ENCODE data around the gene MRAP.
"Not testable (repeated sequence)": the region's sequence is repeated elsewhere in the genome, so short reads cannot be mapped to it uniquely, and the experiment has no call there.

MRAP gene

DNA sequence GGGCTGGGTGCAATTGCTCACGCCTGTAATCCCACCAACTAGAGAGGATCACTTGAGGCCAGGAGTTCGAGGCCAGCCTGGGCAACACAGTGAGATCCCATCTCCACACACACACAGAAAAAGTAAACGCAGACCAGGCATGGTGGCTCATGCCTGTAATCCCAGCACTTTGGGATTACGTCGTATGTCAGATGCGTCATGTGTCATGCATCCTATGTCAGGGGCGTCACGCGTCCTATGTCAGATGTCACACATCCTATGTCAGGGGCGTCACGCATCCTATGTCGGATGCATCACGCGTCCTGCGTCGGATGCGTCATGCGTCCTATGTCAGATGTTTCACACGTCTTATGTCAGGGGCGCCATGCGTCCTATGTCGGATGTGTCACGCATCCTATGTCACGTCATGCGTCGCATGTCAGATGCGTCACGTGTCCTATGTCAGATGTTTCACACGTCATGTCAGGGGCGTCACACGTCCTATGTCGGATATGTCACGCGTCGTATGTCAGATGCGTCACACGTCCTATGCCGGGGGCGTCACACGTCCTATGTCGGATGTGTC lies 1.5 kb downstream of the MRAP start:
- no peak for DNase-seq

DNA sequence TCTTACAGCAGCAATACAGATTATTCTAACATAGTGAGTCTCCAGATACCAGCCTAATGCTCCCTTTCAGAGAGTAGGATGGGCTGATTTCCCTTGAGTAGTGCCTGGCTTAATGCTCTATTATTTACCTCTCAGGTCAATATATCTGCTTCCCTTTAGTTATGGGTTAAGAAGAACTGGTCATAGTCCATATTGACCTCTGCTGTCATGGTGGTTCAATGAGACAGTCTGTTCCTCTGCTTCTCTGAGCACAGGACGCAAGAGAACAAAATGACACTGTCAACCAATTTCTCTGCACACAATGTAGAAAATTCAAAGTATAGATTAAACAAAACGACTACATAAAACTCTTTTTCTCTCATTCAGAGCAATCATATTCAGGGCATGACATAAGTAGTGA lies 2.9 kb downstream of the MRAP start:
- DNase-seq = no peak

- no peak for DNase-seq
These were observed 3.9 kb downstream of the MRAP start for GRCh38 chr21:32302560-32302959.

DNA sequence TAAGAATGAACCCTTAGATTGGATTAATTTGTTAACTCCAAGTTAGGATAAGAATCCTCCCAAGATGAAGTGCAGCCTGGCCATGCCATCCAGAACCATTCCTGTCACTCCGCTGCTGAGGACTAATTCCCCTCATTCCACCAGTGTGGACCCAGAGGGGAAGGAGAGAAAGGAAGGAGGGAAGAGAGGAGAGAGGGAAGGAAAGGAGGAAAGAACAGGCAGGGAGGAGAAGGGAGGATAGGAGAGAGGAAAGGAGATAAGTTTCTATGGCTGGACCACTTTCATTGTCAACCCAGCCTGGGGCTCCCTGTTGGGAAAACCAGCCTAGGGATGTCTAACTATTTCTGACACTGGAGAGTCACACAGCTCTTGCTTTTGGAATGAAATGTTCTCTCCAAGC lies 4.7 kb downstream of the MRAP start:
- no peak for DNase-seq

GRCh38 chr21:32304998-32305397 lies 6.3 kb downstream of the MRAP start:
- DNase-seq = no peak

GRCh38 chr21:32306021-32306780 lies 7.5 kb downstream of the MRAP start:
- no peak for DNase-seq

- DNase-seq = no peak
These were observed 9.1 kb downstream of the MRAP start for GRCh38 chr21:32307706-32308105.

DNA sequence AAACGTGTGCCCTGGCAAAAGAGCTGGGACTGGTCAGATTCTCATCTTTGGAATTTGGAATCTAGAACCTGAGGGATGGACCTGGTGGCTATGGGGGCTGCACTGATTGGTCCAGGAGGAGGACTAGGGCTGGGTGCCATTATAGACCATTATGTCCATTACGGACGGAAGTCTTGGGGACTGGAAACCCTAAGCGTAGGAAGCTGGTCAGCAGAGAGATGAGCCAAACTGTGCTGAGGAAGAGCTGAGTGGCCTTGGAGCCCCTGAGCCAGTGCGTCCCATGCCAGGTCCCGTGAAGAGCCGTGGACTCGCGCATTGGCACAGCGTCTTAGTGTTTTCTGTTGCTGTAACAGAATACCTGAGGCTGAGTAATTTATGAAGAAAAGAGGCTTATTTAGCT lies 10.0 kb downstream of the MRAP start:
- DNase-seq = no peak

GRCh38 chr21:32309906-32310460 lies 11.3 kb downstream of the MRAP start:
- DNase-seq = no peak

DNA sequence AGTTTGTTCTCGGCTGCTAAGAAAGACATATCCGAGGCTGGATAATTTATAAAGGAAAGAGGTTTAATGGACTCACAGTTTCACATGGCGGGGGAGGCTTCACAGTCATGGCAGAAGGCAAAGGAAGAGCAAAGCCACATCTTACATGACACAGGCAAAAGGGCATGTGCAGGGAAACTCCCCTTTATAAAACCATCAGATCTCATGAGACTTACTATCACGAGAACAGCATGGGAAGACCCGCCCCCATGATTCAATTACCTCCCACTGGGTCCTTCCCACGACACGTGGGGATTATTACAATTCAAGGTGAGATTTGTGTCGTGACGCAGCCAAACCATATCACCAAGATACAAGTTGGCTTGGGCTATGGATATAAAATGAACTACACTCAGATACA lies 12.3 kb downstream of the MRAP start:
- not testable (repeated sequence) for DNase-seq

GRCh38 chr21:32311621-32312020 lies 13.0 kb downstream of the MRAP start:
- no peak for DNase-seq

- no peak for DNase-seq
These were observed 13.7 kb downstream of the MRAP start for GRCh38 chr21:32312326-32312725.

DNA sequence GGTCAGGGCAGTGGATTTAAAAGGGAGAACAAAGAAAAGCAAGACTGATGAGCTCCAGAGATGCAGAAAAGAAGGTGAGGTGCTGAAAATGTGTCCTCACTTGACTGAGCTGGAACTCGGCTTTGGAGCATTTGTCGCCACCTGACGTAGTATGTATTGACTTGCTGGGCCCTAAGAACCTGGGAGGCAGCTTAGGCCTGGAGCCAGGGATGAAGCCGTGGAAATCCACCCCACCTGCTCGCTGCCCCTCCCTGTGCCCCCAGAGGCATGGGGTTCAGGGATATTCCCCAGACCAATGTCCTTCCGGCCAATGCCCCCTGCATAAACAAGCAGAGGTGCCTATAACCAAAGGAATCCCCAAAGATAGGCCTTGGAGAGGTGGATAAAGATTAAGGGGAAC lies 14.3 kb downstream of the MRAP start:
- no peak for DNase-seq

- no peak for DNase-seq
These were observed 16.2 kb downstream of the MRAP start for GRCh38 chr21:32314806-32315205.

GRCh38 chr21:32315511-32316281 lies 17.0 kb downstream of the MRAP start:
- no peak for DNase-seq

GRCh38 chr21:32316361-32317215 lies 17.9 kb downstream of the MRAP start:
- DNase-seq = no peak

DNA sequence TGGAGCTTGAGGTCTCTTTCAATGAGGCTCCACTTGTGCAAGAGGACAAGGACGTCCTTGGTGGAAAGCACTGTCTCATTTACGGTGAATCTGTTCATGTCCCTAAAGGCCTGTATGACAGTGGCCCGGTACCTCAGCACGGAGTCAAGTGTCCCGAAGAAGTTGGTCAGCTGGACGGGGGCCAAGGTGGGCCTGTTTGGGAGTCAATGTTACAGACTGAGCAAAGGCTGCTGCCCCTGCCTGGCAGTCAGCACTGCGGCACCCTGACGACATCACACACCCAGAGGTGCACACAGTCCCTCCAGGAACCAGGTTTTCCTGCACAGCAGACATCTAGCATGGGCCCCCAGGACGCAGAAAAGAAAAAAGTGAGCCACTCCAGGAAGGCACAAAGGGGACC lies 19.1 kb downstream of the MRAP start:
- no peak for DNase-seq

- DNase-seq = no peak
These were observed 20.4 kb downstream of the MRAP start for GRCh38 chr21:32319012-32319411.

DNA sequence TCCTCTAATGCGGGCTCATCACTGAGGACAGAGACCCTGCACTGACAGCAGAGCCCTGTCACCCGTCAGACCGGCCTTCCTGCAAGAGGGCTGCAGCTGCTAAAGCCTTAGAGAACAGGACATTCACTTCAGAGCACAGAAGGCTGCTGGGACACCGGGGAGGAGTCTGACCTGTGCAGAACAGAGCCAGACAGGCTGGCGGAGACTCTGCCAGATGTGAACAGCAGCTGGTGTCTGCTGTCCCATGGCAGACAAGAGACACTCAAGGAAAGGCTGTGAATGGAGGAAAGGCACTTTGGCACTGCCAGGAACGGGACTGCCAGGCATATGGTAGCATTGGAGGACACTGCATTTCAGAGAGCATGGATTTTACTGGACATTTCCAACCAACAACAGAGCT lies 21.4 kb downstream of the MRAP start:
- DNase-seq = no peak

DNA sequence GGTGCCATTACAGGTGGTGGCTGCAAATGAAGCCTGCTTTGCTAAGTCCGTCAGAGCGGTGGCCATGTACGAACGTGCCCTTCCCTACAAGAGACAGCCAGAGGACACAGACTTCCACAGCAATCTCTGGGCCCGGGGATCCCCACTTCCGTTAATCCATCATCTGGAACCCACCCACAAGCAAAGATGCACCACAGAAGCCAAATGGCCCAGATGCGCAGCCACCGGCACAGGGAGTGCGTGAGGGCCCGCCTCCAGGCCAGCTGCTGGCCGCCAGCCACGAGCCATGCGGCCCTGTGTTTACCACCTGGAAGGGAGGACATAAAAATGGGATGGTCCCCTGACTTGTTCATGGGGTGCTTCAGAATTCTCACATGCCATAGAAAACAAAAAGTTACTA lies 22.1 kb downstream of the MRAP start:
- no peak for DNase-seq

- DNase-seq = no peak
These were observed 22.8 kb downstream of the MRAP start for GRCh38 chr21:32321480-32321879.

- DNase-seq = no peak
These were observed 23.4 kb downstream of the MRAP start for GRCh38 chr21:32322103-32322502.

GRCh38 chr21:32322676-32323075 lies 24.0 kb downstream of the MRAP start:
- DNase-seq = no peak

Measured in stimulated activated CD4-positive, alpha-beta T cell treated with anti-CD3 and anti-CD28 coated beads, Interleukin-2, amount 100 ng/mL, for 48 hours (primary cell).